T-helper 9 cell (primary cell): ENCODE data around the gene PARP4.
"Not testable (repeated sequence)": the region's sequence is repeated elsewhere in the genome, so short reads cannot be mapped to it uniquely, and the experiment has no call there.

Source experiments
- DNase-seq: peaks from one replicate; pipeline ENCODE4 v3.0.0-alpha.2; 2020

Gene PARP4

DNA sequence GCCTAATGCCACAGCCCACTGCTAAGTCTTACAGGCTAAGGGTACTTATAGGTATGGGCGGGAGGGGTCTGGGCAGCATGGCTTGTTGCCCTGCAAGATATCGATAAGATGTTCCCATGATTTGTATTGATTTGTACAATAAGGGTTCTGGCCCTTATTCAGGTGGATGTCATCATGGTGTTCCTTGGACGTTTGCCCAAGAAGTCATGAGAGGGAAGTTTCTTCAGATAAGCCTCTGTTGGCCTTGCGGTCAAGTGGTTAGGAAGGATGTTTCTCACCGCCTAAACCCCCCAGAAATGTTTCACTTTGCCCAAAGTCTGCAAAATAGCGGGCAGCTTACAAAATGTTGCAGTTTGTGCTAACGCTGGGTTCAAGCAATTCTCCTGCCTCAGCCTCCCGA, 7.3 kb downstream of the PARP4 start:
- DNase-seq, result no peak

DNA sequence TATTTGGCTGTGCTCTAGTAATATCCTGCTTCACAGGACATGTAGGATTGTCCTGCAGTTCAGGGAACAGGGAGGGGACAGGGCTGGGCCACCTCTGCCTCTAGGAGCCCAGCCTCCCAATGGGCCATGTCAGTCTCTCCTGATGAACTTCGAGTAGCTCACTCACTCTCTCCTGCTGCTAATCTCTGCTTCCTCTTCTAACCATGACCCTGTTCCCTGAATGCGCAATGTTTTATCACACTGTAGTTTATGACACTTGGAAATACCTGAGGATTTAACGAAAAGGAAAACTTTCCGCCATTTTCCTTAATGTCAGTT, 9.2 kb downstream of the PARP4 start:
- no peak for DNase-seq

DNA sequence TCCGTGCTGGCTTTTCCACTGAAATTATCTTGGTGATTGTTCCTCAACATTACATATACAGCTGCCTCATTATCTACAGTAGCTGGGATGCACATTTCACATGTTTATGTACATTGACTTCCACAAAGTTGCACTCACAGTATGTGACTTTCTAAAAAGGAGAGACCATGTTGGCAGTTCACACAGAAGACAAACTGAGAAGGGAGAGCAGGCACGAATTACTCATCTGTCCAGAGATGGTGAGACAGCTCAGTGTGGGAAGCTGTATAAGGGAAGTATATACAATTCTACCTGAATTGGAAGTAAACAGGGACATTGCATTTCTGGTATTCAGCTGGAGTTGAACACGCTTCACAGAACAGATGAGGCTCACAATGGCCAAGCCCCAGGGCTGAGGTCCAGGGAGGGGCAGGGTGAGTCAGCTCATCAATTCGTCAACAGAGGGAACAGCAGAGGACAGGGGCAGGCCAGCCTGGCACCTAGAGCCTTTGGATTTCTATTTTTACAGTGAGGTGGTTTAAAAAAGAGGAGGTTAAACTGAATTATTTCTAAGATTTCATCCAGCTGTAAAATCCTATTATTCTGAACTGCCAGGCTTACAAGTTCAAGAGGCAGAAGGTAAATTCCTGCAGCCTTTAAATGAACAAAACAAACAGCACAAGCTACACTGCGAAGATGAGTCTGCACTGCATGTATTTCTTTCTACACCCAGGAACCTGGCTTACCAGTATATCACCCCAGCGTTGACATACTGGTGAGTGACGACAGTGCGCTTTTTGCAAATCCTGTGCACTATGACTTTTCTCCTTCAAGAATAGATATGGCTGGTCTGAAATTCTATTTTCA, 9.8 kb downstream of the PARP4 start:
- no peak for DNase-seq

DNA sequence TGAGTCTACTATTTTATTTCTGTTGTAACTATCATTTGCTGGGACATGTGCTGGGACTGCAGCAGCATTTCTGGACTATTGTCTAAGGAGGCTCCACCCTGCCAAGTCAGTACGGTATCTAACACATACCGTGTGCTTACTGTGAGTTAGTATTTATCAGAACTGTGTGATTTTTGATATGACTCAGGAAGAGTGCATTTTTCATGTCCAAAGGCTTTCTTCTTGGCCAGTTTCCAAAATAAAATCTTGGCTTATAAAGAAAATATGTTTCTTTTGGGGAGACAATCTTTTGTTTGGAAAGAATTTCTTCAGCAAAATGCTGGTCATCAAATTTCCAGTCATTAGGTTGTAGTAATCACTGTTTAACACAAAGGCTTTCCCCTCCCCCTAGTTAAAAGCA, 11.6 kb downstream of the PARP4 start:
- no peak for DNase-seq

DNA sequence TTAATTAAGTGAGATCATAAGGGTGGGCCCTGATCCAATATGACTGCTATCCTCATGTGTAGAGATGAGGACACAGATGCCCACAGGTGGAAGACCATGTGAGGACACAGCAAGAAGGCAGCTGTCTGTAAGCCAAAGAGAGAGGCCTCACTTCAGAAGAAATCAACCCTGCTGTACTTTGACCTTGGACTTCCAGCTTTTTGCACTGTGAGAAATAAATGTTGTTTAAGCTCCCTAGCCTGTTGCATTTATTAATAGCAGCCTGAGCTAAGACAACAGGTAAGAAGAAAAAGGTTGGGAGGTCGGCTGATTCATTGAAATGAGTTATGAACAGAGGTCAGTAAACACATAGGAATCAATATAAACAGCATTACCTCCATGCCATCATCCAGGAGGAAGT, 14.8 kb downstream of the PARP4 start:
- DNase-seq, result no peak

DNA sequence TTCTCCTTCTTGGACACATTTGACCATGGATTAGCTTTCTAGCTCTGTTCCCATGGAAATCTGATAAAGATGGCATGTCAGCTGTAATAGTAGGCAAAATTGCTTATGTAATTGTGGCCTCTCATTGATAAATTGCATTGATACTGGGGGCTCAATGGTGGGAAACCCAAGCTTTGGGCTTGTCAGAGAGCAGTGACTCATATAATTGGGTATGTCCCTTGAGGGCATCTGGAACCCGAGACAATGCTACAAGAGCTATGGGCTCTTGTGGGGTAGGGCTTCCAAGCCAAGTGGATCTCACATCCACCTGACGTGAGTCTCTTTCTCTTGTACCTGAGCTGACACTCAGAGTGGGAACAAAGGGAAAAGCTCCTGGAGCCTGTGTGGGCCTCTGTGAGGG, 16.3 kb downstream of the PARP4 start:
- not testable (repeated sequence) for DNase-seq

DNA sequence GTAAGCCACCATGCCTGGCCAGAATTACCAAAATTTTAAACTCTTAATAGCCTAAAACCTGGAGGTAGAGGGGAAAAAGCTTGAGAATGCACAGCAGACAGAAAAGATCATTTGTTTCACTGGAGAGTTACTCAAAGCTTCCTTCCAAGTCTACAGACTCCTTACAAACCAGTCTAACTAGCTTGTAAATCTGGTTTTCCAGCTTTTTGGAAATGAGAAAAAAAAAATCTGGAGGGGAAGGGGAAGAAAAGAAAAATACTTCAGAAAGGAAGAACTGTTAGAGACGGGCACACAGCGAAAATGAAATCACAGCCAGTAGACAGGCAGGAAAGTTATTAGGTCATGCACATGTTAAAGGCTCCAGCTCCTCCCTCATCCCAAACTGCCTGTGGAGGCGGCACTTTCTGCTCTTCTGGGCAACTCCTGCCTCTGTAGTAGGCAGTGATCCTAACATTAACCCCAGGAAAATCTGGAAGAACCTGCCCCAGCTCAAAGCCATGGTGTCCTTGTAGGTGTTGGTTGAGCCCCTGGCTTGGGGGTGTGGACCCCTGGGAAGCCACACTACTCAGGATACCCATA, 17.3 kb downstream of the PARP4 start:
- no peak for DNase-seq

DNA sequence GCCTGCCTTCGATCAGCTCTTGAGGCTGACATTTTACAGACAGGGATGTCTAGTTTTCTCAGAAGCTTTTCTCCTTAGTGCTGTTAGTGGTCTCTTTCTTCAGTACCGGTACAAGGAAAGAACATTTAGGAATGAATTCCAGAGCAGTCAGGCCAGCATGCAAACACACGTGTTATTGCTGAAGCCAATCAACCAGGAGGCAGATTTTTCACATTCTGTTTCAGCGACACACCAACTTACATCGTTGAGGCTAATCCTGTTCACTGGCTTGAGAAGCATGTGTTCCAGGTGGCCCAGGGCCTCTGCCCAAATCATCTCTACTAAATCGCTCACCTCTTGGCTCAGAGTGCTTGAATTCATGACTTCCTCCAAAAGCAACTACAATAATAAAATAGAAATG, 19.2 kb downstream of the PARP4 start:
- no peak for DNase-seq

DNA sequence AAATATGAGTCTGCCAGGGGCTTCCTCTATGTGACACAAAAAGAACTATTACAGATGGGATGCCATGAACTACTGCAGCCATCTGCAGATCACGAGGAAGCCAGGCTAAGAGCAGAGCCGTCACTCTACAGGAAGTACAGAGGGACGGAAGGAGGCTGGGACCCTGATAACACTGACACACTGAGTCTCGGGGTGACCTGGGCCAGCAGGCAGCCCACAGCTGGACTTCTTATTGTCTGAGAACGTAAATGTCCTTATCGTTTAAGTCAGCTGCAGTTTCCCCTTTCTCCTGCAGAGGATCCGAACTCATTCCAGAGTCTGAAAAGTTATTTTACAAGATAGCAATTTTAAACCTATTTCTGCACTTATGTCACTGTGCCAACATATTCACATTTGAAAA, 20.7 kb downstream of the PARP4 start:
- no peak for DNase-seq

DNA sequence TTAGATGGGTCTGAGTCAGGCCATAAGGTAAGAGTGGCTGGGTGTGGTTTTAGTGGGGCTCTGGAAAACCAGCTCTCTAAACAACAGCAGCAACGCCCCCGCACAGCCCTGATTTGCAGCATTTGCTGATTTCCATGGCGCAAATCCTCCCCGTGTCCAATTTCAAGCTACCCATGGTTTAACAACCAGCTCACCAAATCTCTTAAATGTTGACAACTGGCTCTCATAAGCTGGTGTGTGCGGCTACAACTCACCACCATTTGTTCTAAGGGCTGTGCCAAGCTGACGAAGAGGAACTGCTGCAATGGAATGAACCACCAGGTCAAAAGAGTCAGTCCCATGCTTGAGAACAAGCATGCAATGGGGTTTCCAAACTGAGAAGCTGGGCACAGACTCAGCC, 22.9 kb downstream of the PARP4 start:
- no peak for DNase-seq

DNA sequence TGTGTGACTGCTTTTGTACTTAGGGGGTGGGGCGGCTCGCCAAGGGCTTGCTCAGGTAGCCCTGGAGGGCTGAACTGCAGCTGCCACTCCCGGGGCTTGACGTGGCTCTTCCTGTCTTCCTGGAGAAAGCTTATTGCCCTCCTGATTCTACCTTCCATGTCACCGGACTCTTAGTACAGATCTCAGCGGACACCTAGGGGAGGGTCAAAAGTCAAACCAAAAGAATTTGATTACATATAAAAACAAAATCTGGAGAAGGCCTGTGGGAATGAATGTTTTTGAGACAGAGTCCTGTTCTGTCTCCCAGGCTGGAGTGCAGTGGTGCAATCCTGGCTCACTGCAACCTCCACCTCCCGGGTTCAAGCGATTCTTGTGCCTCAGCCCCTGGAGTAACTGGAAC, 24.5 kb downstream of the PARP4 start:
- DNase-seq, result not testable (repeated sequence)

DNA sequence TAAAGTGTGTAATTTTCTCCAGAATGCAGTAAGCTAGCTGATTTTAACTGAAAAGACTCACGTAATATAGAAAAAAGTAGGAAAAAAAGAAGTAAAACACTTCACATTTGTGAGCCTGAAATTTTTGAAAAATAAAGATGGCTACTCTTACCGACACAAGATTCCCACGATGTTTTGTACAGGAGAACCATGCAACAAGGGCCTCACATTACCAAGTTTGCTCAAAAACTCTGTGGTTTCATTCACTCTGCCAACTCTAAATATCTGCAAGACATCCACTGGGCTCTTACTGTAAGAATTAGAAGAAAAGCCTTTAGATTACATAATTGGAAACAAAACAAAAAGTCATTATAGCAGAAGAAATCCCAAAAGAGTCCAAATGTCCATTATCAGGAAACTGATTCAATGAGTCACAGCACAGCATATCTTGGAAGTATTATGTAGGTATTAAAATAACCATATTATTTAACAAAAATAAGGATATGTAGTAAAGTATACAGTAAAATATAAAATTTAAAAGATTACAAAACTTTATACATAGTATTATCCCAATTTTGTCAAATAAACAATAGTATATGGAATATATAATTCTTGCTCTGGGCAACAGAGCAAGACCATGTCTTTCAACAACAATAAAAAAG, 26.4 kb downstream of the PARP4 start:
- DNase-seq, result not testable (repeated sequence)

DNA sequence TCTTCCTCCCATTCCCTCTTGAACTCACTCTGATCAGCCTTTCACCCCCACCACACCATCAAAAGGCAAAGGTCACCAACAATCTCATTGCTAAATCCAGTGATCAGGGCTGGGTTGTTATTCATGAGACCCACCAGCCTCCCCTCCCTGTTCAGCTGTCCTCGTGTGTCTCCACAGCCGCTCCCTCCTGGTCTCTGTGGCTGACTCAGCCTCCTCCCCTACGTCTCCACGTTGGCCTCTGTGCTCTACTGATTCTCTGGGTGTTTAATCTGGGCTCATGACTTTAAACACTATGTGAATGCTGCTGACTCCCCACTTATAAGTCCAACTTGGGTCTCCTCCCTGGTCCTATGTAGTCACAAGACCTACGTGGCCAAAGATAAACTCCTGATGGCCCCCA, 38.9 kb downstream of the PARP4 start:
- DNase-seq, result no peak

DNA sequence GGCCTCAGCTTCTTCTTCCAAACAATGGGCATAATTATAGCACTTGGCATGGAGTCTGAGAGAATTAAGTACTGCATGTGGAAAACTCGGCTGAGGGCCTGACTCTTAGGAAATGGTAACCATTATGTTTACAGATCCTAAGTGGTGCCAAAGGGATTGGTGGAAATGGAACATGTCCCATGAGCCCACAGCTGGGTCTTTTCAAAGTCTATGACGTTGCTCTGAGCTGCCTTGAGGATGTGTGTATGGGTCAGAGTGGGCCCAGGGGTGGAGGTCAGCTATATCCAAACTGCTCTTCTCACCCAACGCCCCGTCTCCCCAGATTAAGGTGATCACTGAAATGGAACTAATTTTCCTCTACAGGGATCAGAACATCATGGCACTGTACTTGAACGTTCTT, 40.4 kb downstream of the PARP4 start:
- not testable (repeated sequence) for DNase-seq

DNA sequence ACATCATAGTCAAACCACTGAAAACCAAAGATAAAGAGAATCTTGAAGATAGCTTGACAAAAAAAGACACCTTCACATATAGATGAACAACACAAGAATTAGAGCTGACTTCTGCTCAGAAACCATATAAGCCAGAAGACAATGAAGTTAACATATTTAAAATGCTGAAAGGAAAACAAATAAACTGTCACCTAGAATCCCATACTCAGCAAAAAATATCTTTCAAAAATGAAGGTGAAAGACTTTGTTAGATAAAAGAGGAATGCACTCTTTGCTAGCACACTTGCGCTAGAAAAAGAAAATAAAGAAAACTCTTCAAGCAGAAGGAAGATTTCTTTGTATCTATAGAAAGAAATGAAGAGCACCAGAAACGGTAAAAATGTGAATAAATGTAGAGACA, 49.5 kb downstream of the PARP4 start:
- DNase-seq, result no peak

DNA sequence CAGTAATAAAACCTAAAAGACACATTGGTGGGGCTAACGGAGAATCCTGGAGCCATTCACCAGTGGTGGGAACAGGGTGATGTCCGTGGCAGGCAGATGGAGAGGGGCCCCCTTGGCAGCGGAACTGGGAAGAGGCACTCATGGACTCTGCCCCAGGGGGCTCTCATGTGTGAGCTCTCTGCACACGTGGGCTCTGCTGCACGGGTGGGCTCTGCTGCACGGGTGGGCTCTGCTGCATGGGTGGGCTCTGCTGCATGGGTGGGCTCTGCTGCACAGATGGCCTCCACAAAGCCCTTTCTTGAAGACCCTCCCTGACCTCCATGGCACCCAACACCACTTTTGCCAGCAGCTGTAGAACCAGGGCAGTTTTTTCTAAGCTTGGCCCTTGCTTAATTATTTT, 52.3 kb downstream of the PARP4 start:
- DNase-seq, result no peak

DNA sequence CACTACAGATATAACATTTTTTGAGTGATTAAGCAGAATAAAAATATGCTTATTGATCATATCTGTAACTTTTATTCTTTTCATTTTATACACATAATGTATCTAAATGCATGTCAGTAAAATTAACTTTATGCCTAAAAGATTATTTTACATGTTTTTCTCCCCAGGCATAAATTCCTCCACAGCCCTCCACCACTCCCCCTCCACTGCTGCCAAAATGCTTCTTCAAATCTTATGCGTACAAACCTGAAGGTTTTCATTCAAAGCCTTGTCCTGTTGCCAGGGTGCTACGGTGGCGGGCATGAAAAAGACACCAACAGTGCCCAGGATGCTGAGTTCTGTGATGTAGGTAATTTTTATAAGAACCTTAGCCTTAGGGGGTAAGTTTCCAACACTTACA, 52.9 kb downstream of the PARP4 start:
- no peak for DNase-seq

DNA sequence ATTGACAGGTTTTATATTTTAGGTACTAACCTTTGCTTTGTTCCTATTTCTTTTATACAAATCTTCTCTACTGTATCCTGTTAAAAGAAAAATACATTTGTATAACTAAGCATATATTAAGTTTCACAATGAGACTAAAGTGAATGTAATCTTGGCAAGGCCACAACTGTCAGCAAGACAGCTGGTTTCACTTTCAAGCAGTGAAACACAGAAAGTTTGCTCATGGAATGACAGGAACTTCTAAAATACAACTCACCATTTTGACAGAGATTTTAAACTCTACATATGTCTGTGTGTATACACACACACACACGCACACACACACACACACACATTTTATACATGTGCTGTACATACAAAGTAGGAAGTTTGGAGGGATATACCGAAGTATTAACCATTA, 53.3 kb downstream of the PARP4 start:
- no peak for DNase-seq

DNA sequence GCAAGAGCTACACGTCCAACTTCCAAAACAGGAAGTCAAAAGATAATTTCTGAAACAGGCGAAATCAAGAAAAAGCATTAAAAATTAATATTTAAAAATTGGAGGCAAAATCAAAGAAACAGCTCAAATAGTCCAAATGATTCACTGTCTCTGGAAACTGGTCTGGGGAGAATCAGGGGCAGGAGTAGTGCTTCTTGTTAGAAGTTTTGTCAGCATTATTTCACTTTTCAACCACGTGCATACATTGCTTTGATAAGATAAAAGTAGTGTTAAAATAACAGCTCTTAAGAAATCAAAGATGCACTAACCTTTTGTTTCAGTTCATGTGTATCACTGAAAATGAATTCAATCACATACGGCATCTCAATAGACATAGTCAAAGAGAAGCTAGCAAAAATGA, 53.8 kb downstream of the PARP4 start:
- DNase-seq, result no peak

DNA sequence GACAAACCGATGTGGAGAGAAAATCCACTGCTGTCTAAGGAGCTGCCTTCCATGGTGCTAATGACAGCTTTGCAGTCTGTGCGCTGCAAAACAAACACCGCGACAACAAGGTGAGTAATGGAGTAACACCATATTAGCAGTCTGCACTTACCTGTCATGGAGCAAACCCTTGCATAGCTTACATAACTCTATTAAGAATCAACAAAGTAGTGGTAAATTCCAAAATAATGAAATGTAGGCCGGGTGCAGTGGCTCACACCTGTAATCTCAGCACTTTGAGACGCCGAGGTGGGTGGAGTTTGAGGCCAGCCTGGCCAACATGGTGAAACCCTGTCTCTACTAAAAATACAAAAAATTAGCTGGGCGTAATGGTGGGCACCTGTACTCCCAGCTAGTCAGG, 56.2 kb downstream of the PARP4 start:
- DNase-seq, result no peak

DNA sequence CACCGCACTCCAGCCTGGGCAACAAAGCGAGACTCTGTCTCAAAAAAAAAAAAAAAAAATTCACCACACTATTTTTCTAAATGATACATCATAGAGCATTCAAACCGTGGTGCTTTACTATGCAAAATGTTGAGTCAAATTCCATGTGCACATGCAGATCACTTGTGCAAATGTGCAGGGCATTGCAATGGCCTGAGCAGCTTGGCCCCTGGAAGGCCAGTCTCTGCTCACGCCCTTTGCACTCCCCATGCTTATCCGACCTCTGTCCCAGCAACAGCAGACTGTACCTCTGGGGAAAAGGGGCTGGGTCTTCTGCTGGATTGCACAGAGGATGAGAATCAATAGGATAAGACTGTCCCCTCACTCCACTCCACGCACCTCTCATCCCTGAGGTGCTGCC, 58.5 kb downstream of the PARP4 start:
- no peak for DNase-seq

DNA sequence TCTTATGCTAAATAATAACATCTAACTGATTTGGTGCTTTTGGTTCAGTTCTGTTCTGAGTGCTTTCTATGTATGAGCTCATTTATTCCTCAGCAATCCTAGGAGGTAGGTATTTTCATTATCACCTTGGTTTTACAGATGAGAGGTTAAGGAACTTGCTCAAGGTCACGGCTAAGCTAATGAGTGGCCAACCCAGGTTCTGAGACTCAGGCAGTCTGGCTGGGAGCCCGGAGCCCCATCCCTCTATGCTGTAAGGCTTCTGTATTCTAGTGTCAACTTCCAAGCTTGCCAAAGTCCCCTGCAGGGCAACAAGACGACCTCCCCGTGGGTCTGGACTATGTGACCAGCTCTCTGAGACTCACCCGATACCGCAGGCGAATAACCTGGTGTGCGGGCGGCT, 60.5 kb downstream of the PARP4 start:
- DNase-seq, result no peak

DNA sequence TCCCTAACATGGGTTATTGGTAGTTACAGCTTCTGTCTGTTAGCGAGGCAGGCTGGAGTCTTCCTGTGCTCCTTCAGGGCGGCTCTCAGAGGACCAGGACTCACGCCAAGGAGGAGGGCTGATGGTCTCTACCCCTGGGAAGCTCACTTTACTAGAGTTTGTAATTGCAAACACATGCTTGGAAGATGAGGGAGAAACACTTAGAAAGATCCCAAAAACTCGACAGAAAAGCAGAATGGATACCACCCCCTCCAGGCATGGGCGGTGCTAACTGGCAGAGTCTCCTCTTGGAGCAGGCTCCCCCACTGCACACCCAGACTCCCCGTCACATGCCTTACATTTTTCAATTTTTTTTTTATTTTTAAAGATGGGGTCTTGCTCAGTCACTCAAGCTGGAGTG, 62.0 kb downstream of the PARP4 start:
- no peak for DNase-seq

DNA sequence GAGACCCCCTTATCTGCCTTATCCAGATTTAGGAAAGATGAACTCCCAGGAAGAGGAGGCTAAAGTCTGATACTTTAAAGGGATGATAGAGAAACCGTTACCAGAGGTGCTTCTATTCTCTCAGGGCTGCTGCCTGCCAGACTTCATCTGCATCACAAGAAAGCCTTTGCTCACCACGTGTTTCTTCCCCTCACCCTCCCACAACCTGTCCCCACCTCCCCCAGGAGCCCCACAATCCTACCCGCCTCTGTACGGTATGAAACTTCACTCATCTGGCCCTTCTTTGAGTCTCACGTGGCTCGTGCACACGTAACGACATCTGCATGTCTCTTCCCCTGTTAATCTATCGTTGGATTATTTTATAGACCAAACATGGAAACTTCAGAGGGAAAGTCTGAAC, 67.7 kb downstream of the PARP4 start:
- not testable (repeated sequence) for DNase-seq

DNA sequence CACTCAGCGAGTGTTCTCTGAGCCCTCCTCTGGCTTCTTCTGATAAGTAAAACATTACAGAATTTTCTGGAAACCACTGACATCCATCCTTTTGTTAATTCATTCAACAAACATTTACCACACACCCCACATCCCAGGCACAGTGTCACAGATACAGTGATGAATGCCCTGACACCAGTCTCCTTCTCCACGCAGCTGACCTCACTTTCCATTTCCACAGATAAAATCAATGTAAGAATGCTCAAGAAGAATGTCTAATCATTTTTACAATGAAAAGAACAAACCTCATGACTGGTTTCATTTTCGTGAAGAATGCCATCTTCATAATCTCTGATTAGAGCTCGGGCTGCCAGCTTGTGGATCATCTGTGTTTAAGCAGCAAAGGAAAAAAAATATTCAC, 69.2 kb downstream of the PARP4 start:
- no peak for DNase-seq
